GM15510 (cell line): ENCODE results near the gene PAIP1.

Source experiments
- POLR2A ChIP-seq: IDR thresholded peaks from 3 replicates; pipeline ENCODE4 v1.6.1; 2011; ENCODE audit warnings: borderline replicate concordance; ENCODE audit not compliant: insufficient read length; ENCODE audit errors: extremely low read depth

Gene PAIP1

GRCh38 chr5:43556857-43557542 is at the start of gene PAIP1:
Gene PAIP1, minus strand, starts transcription at chr5:43557077. Its CDS starts 231 bp downstream, at chr5:43556846.
- TF ChIP-seq POLR2A, result peak; percentile 79

- TF ChIP-seq POLR2A, result no peak
Measured at GRCh38 chr5:43606351-43606750, 49.5 kb upstream of the PAIP1 start.

- no peak for TF ChIP-seq POLR2A
Measured at GRCh38 chr5:43604699-43605098, 47.8 kb upstream of the PAIP1 start.

GRCh38 chr5:43603344-43604217 is 46.7 kb upstream of the PAIP1 start:
- TF ChIP-seq POLR2A, result peak; percentile 63

GRCh38 chr5:43602461-43603343 is 45.8 kb upstream of the PAIP1 start, which contains the start of gene NNT:
Gene NNT, plus strand, starts transcription at chr5:43603180. Its CDS starts 6,016 bp downstream, at chr5:43609196.
- peak; percentile 71 for TF ChIP-seq POLR2A

- TF ChIP-seq POLR2A, result no peak
Measured at GRCh38 chr5:43601454-43602260, 44.8 kb upstream of the PAIP1 start.

GRCh38 chr5:43592363-43592762 is 35.5 kb upstream of the PAIP1 start:
- TF ChIP-seq POLR2A, result no peak

- TF ChIP-seq POLR2A, result no peak
Measured at GRCh38 chr5:43590700-43591099, 33.8 kb upstream of the PAIP1 start.

GRCh38 chr5:43589310-43589709 is 32.4 kb upstream of the PAIP1 start:
- TF ChIP-seq POLR2A, result no peak

GRCh38 chr5:43588842-43589241 is 32.0 kb upstream of the PAIP1 start:
- no peak for TF ChIP-seq POLR2A

GRCh38 chr5:43584166-43584699 is 27.4 kb upstream of the PAIP1 start:
- no peak for TF ChIP-seq POLR2A

GRCh38 chr5:43583724-43584123 is 26.8 kb upstream of the PAIP1 start:
- no peak for TF ChIP-seq POLR2A
